ENCODE data around the gene UNC5CL.

UNC5CL gene, protein sequence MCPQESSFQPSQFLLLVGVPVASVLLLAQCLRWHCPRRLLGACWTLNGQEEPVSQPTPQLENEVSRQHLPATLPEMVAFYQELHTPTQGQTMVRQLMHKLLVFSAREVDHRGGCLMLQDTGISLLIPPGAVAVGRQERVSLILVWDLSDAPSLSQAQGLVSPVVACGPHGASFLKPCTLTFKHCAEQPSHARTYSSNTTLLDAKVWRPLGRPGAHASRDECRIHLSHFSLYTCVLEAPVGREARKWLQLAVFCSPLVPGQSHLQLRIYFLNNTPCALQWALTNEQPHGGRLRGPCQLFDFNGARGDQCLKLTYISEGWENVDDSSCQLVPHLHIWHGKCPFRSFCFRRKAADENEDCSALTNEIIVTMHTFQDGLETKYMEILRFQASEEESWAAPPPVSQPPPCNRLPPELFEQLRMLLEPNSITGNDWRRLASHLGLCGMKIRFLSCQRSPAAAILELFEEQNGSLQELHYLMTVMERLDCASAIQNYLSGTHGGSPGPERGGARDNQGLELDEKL

DNA sequence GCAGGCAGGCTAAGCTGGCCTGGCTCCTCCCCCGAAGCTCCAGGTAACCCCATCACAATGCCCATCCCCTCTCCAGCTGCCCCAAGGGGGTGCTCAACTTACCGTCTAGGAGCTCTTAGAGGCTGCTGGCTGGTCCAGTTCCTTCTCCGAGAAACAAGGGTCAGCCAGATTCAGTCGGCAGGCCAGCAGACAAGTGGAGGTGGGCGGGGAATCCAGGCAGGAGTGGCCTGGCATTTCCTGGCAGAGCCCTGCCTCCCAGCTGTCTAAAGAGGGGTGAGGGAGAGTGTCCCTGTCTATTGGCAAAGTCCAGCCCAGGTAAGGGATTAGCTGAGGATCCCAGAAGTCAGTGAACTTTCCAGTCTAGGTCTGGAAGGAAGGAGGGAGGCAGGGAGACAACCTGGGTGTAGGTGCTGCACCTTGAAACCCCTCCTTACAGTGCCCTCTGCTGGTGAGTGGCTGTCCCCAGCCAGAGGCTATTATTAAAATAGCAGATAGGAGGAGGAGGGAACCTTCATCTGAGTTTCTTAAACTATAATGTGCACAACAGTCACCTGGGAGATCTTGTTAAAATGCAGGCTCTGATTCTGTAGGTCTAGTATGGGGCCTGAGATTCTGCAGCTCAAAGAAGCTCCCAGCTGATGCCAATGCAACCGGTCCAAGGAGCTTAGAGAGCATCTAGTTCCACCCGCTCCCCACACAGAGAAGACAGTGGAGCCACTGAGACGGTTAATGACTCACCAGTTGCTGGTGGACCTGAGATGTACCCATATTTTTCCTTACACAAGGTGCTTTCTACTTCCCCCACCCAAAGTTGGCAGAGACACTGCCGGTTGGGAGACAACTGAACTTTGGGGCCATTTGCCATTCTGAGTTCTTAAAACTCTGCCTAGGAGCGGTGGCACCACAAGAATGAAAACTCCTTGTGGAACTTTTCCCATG lies at the start of gene UNC5CL:
UNC5CL (minus strand) TSS at position 162 of the 939 bp plus-strand sequence. CDS start 4,147 bp downstream, outside the sequence.
- DNase-seq (ENCODE audit: low spot score) = peak; percentile 60

DNA sequence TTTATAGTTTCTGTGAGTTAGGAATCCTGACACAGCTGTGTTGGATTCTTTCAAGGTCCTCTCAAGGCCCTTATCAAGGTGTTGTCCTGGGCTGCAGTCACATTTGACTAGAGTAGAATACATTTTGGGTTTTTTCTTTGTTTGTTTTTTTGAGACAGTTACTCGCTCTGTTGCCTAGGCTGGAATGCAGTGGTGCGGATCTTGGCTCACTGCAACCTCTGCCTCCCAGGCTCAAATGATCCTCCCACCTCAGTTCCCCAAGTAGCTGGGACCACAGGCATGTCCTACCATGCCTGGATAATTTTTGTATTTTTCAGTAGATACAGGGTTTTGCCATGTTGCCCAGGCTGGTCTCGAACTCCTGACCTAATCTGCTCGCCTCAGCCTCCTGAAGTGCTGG lies 49.4 kb upstream of the UNC5CL start:
- no peak for DNase-seq (ENCODE audit: low spot score)

DNA sequence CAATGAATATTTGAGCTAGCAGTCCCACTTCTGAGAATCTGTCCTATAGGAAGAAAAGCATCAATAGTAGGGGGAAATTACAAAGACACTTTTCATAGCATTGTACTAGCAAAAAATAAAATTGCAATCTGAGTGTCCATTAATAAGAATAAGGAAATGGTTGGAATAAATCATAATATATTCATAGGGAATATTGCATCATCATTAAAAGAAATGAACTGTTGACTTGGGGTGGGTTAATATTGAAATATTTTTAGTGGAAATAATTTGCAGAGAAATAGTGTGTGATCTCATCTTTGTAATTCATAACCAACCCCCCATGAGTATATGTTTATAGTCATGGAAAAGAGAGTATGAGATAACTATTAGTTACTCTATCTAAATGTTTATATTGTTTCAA lies 46.2 kb upstream of the UNC5CL start:
- no peak for DNase-seq (ENCODE audit: low spot score)

DNA sequence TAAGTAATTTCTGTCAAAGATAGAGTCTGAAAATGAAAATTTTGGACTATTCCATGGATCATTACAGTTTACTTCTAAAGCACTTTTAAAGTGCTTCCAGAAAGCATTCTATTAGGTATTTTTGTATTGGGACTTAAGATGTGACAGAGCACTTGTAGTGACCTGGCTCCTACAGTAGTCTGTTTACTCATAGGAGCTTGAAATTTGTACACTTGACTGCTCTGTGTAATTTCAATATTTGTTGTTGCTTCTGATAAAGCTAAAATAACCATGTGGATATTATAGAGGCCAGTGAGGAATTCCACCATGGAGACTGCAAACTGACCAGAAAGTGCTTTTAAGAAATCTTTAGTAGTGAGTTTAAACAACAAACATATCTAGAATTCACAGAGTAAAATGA lies 44.1 kb upstream of the UNC5CL start:
- DNase-seq (ENCODE audit: low spot score) = no peak

DNA sequence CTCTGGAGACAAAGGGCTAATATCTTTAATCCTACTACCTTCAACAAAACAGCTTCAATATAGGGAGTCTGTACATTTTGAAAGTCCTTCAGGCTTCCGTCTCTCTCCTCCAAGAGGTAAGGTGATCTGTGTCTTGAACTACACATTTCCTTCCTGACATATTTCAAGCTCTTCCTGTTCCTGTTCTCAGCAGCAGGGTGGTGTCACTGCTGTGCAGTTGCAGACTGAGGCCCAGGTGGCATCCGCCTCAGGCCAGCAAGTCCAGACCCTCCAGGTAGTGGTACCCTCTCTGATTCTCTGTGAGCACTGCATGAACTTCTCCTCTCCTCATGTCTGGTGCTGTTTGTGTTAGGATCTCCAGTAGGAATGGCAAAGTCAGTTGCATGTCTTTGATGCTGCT lies 41.6 kb upstream of the UNC5CL start:
- DNase-seq (ENCODE audit: low spot score) = no peak

DNA sequence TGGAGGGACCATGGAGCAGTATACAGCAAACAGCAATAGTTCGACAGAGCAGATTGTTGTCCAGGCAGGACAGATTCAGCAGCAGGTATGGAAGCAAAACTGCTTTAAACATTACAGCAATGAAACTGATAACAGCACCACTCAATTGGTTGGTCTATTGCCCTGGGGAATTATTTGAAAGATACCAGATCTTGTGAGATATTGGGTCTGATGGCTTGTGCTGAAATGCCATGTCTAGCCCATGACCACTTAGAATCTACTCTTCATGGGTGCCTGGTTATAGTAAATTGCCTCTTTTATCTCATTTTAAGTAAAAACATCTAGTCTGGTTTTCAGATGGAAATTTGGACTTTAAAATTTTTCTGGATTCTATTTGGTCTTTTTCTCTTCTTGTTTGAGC lies 40.1 kb upstream of the UNC5CL start:
- no peak for DNase-seq (ENCODE audit: low spot score)

DNA sequence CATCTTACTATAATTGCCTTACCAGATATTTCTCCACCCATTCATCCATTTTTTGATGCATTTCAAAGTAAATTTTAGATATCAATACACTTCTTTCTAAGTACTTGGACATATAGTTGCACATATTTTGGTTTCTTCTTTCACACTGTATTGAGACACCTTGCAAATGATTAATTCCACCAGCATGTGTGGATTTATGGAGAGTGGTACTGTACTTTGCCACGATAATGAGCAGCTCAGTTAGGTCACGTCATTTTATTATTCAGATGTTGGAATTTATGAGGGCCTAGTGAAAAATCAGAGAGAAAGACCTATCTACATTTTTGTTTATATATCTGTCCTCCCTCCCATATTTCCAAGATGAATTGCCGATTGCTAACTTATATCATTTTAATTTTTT lies 39.1 kb upstream of the UNC5CL start:
- DNase-seq (ENCODE audit: low spot score) = no peak

DNA sequence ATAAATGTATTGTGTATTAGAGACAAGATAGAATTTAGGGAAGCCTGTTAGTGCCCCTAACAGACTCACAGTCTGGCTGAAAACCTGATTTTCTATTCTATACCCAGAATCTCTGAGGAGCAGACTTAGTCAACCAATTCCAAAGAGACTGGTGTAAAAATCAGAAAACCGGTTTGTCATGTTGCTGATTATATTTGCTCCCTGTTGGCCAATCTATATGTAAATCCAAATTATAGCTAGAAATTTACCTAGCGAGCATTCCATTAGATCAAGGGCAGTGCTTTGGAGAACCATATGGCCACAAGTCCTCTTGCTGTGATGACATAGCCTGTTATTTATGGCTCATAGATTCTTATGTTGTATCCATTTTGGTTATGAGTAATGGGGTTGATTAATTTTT lies 38.5 kb upstream of the UNC5CL start:
- DNase-seq (ENCODE audit: low spot score) = no peak

DNA sequence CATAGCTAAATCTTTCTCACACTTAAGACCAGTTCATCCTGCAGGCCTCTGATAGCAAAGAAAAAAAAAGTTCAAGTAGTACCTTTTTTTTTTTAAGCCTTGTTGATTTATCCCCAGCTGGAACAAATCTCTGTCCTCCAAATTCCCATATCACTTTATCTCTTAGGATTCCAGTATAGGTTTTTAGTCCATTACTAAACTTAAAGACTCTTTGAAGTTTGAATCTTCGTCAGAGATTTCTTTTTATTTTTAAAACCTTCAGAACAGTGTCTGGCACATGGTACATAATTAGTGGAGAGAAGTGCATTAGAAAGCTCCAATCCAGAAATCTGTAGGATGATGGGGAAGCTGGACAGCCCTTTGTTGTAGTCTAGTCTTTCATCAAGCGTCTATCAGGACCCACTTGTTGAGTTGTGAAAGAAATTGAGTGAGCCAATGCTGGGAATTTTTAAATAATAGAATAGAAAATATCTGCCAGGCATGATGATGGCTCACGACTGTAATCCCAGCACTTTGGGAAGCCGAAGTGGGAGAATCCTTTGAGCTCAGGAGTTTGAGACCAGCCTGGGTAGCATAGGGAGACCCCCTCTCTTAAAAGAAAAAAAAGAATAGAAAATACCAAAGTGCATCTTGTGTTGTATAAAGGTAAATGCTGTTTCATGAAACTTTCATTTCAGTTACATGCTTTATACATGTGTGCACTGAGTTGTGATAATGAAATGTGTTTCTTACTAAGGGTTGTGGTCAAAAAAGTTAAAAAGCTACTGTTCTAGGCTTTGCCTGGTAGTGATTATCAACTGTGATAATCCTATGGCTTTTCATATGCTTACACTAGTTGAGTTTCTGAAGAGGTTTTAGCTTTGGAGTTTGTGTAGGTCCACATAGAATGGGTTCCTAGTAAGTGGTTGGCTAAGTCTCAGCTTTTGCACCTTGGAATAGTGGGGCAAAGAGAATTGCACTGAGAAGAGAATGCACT lies 36.9 kb upstream of the UNC5CL start:
- DNase-seq (ENCODE audit: low spot score) = no peak

DNA sequence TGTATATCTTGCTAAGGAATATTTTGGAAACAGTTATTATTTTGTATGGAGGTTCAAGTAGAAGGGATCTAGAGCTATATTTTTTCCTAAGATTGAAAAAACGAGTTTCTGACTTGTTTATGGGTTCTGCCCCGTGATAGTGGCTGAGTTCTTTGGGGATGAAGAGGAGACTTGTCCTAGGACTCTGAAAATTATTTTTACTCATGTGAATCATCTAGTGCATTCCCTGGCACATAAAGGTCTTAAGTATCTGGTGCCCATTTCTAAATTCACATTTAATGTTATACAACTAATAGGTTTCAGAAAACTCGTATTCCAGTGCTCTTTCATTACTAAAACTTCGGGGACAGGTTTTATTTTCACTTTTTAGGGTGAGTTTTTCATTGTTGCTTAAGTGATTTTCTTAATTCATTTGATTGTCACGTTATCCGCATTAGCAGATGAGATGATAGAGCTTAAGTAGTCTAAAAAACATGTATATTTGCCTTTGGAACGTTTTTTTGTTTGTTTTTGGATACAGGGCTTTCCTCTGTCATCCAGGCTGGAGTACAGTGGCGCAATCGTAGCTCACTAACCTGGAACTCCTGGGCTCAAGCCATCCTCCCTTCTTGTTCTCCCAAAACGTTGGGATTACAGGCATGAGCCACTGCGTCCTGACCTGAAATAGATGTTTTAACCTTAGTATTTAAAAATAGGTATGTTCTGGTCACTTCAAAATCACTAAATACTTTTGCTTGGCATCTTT lies 35.8 kb upstream of the UNC5CL start:
- no peak for DNase-seq (ENCODE audit: low spot score)

DNA sequence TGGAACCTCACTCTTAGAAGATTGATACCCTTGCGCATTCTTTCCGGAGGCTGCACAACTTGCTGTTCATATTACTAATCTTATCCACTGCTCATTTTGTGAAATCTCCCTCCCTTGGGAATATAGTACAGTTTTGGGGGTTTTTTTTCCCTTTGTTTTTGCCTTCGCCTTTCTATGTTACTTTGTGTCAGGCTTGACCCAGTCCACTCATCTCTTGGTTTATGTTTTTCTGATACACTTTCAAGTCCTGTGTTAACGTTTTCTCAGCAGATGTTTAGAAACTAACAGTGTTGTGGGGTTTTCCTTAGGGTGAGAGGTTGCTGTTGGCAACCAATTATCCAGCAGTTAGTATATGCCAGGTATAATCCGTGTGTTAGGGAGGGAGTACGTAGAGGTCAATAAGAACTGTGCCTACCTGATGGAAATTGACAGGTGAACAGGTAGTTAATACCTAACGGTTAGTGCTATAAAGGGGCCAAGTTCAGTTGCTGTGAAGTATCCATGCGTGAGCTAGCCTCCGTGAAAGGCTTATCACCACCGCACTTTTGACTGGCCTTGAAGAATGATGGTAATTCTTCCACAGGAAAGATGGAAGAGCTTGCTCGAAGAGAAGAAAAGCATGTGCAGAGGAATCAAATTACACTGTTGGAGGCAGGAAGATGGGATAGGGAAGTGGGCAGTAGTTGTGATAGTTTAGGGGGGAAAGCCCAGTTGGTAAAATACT lies 35.1 kb upstream of the UNC5CL start:
- DNase-seq (ENCODE audit: low spot score) = no peak

DNA sequence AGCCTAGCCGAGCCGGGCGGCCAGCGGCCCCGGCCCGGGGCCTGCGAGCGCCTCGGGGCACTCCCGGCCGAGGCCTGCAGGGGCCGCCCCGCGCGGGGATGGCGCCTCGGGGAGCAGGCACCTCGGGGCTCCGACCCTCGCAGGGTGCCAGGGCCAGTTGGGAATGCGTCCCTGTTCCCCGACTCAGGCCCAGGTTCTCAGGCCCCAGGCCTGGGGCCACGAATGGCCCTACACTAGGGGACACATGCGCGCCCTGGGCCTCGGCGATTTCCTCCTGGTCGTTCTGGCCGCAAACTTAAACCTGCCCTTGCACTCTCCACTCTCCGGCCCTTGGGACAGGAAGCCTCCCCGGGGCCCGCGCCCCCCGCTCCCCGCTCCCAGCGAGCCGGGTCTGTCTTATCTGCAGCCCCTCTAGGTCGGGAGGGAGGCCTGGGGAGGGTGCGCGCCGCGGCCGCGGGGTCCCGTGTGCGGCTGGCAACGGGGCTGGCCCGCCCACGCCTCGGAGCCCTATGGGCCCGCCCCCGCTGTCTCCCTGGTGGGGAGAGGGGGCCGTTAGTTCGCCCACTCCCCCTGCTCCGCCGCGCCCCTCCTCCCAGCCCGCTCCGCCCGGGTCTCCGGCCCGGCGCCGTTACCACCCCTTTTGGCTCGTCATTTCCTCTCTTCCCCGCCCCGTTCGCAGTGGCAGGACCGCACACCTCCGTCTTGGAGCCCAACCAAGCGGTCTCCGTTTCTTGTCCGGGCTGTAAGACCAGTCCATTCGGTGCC lies 34.4 kb upstream of the UNC5CL start:
- peak; percentile 55 for DNase-seq (ENCODE audit: low spot score)

DNA sequence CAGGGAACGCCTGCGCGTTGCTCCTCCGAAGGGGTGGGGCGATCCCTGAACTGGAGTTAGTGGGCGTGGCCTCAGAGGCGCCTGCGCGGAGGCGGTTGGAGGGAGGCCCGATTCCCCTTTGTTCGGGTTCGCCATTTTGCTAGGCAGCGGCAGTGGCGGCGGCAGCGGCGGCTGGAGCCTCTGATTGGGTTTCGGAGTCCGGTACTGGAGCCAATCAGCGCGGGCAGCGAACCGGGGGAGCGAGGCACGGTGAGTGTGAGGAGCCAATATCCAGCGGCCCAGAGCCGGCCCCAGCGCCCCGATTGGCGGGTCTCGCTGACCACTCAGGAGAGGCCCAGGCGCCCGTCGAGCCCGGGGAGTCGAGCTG lies 33.8 kb upstream of the UNC5CL start, which contains the start of gene NFYA:
NFYA (plus strand) TSS at position 139 of the 367 bp plus-strand sequence. CDS start 6,116 bp downstream, outside the sequence.
- no peak for DNase-seq (ENCODE audit: low spot score)

DNA sequence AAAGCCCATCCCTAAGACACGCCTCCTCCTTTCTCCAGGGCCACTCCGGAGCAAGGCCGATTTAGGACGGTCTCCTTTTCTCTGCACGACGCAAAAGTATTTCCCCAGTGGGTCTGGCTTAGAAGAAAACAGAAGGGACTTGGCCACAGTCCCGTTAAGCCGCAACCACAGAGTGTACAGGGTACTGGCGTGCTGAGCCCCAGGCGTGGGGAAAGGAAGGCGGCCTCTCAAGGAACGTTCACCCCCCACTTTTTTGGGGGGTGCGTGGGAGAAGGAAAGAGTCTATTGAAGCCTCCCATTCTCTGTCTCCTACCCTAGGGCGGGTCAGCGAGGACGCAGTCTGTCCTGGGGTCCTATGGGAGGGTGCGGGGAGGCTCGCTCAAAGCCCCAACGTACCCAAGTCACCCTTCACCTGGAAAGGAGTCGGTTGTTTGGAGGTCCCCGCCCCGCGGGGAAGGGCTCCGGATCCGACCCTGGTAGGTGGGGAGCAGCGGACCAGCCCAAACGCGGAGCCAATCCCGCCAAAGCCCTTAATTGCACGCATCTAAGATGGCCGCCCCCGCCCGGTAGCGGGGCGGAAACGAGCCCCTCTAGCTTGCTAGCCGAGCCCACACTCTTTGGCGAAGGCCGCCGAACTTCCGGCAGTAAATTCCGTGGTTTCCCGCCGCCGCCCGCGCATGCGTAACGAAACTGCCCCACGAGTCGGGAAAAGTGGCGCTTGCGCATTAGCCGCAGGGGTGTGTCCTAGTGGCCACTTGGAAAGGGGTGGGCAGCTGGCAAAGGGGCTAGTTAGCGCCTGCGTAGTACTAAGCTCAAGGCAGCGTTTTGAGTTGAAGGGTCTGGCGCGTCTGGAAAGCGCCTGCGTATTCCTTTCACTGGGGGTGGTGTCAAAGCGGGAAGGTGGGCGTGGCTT lies 33.2 kb upstream of the UNC5CL start, which contains the start of gene OARD1:
OARD1 (minus strand) TSS at position 434 of the 913 bp plus-strand sequence. CDS start 722 bp downstream, outside the sequence.
- peak; percentile 99 for DNase-seq (ENCODE audit: low spot score)

DNA sequence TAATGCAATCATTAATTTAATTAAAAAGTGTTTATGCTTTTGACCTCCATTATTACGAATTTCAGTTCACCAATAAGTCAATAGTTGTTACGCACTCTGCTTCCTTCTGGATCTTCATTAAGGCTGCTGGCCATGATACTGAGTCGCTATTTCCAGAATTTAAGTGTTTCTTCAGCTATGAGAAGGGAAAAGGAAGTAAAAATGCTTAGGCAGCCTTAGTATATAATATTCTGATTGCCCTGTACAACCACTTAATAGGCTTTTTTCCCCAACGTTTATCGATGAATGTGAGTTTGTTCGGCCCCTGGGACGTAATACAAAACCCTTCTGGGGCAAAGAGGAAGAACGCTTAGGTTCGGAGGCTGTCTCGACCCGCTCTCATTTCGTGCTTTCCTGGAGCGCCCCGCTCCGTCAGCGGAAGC lies 32.5 kb upstream of the UNC5CL start:
- DNase-seq (ENCODE audit: low spot score) = no peak

DNA sequence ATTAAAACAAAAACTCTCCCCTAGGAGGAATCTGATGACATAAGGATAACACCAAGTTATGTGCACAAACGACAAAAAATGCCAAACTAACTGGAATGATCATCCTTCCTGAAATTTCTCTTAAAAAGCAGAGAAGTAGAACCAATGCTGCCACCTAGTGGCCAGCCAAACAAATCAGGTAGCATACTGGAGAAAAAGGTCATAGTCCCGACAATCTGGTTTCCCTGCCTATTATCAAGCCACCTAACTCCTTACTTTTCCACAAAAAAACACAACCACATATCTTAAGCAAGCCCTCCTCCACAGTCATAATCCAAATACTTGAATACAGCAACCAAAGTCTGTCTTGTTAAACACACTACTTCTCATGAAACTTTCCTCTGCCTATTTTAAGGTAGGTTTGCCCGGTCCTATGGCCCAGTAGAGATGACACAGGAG lies 27.9 kb upstream of the UNC5CL start:
- peak; percentile 58 for DNase-seq (ENCODE audit: low spot score)

DNA sequence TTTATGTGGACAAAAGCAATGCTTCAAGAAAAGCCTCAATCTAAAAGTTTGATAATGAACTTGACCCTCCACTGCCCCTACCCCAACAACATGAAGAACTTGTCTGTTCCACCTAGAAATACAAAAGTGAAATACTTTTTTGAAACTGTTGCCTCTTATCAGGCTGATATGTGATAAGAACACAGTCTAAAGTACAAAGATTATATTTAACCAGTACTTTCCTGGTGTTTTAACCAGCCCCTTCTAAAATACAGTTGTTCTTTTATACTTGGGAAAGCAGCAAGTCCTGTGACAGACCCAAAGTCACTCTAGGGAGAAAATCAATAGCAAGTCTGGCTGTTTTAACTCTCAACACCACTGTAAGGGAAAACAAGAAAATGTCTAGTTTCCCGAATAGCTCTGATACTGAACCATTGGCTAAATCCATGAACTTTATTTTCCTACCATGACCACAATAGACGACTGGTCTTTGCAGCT lies 26.6 kb upstream of the UNC5CL start:
- no peak for DNase-seq (ENCODE audit: low spot score)

DNA sequence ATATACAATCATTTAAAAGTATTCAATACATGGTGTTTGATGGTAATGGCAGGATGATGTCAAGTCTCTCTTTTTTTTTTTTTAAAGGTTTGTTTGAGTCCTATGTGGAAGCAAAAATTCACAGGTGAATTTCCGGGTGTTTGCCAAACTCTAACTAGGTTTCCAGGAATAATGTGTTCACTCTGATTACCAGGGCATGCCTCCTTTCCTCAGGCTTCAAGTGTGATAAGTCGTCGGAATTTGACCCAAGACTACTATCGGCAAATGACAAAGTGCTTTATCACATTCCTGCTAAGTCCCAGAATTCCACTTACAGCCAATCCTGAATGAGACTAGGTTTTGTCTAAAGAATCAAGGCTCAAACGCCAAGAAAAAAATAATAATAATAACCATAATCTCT lies 25.8 kb upstream of the UNC5CL start:
- no peak for DNase-seq (ENCODE audit: low spot score)
